Left lung (tissue), 8 donors: Measurements from ENCODE around the gene SUSD2. TPM values are rescaled to one million over a fixed set of nuclear protein-coding genes. Genes with fewer than 3 reads are reported as not detected.

ENCODE experiments used
- polyA plus RNA-seq, 6 donors: library from polyadenylated mRNA; unstranded; fragments of 120-200 nt; gene quantifications; one replicate each; pipeline ENCODE4 v1.2.1, GENCODE V29; 2013; ENCODE audit not compliant: insufficient read length in 6 of 6
- total RNA-seq, 2 donors: library from RNA; stranded (reverse); fragmentation: NEBNext Ultra II Directional; extraction: Animal tissue kit (Norgen Biotek cat#: 25700); gene quantifications; one replicate each; pipeline ENCODE4 v1.2.1, GENCODE V29; 2021
- donor health status: DM: no; HTN: yes; CAD: no.
- donor health status: DM: no; HTN: no; CAD: no.

Gene SUSD2
- total and polyA plus RNA-seq, 8 donors: 8.2 to 374 (median 17.0) TPM

Other genes starting within 250 kb of the SUSD2 start
- 10 to 100 TPM in 1 of 2 donors, 1 to 10 TPM in 1; 1.3 to 33.7 TPM for gene GSTT2B, start 220.3 kb upstream of the SUSD2 start, total RNA-seq
- gene GSTT2B, start 220.3 kb upstream of the SUSD2 start, polyA plus RNA-seq: 10 to 100 TPM in 3 of 6 donors, 1 to 10 TPM in 3; 7.6 to 21.8 (median 10.3) TPM
- gene DDTL, start 214.6 kb upstream of the SUSD2 start, total RNA-seq: 1 to 10 TPM in 1 of 2 donors, not detected in 1; 2.4 TPM
- 10 to 100 TPM in 2 of 6 donors, 1 to 10 TPM in 4; 8.8 to 12.3 (median 9.3) TPM for gene DDTL, start 214.6 kb upstream of the SUSD2 start, polyA plus RNA-seq
- gene DDT, start 207.0 kb upstream of the SUSD2 start, total RNA-seq: 100 to 1,000 TPM; 104 to 132 TPM
- gene DDT, start 207.0 kb upstream of the SUSD2 start, polyA plus RNA-seq: 10 to 100 TPM; 52.5 to 71.4 (median 61.9) TPM
- gene GSTT2, start 201.4 kb upstream of the SUSD2 start, total RNA-seq: under 1 TPM in 1 of 2 donors, not detected in 1; 0.55 TPM
- 1 to 10 TPM in 4 of 6 donors, under 1 TPM in 2; 0.27 to 2.6 (median 1.2) TPM for gene GSTT2, start 201.4 kb upstream of the SUSD2 start, polyA plus RNA-seq
- gene GSTT4, start 176.0 kb upstream of the SUSD2 start, total RNA-seq: not detected
- gene GSTT4, start 176.0 kb upstream of the SUSD2 start, polyA plus RNA-seq: under 1 TPM in 1 of 6 donors, not detected in 5; 0.07 TPM
- gene CABIN1, start 170.2 kb upstream of the SUSD2 start, total RNA-seq: 100 to 1,000 TPM in 1 of 2 donors, 10 to 100 TPM in 1; 76.9 to 125 TPM
- gene CABIN1, start 170.2 kb upstream of the SUSD2 start, polyA plus RNA-seq: 100 to 1,000 TPM in 3 of 6 donors, 10 to 100 TPM in 3; 72.9 to 134 (median 97.6) TPM
- gene GGT5, start 63.6 kb downstream of the SUSD2 start, total RNA-seq: 10 to 100 TPM; 18.9 to 25.6 TPM
- 10 to 100 TPM; 10.6 to 15.7 (median 12.5) TPM for gene GGT5, start 63.6 kb downstream of the SUSD2 start, polyA plus RNA-seq
- 10 to 100 TPM; 70.9 to 94.4 TPM for gene SPECC1L, start 89.3 kb downstream of the SUSD2 start, total RNA-seq
- 10 to 100 TPM; 76.3 to 91.6 (median 80.9) TPM for gene SPECC1L, start 89.3 kb downstream of the SUSD2 start, polyA plus RNA-seq
- 10 to 100 TPM; 11.5 to 16.8 TPM for gene ADORA2A, start 246.1 kb downstream of the SUSD2 start, total RNA-seq
- gene ADORA2A, start 246.1 kb downstream of the SUSD2 start, polyA plus RNA-seq: 10 to 100 TPM; 23.0 to 31.9 (median 28.1) TPM